PC-9 (cell line): ENCODE results near the gene CFAP70. TPM values are rescaled to one million over a fixed set of nuclear protein-coding genes. Genes with fewer than 3 reads are reported as not detected.
"Not testable (repeated sequence)": the region's sequence is repeated elsewhere in the genome, so short reads cannot be mapped to it uniquely, and the experiment has no call there.

Experiments used
- BruUV-seq: library from RNA; stranded (reverse); fragments of 400-500 nt; replicated peaks from 2 replicates; lab custom pipeline; 2021; lab: Mats Ljungman, UMichigan
- CTCF ChIA-PET: fragments of 300-600 bp; sonication (Branson Sonifier 250); formaldehyde crosslinking; loops from one replicate; lab custom pipeline; 2022; ENCODE audit warnings: antibody characterized with exemption; lab: Charles Lee
- POLR2A ChIA-PET: fragments of 300-600 bp; sonication (Branson Sonifier 250); formaldehyde crosslinking; loops from one replicate; lab custom pipeline; 2022; ENCODE audit warnings: antibody characterized with exemption; ENCODE audit not compliant: unreplicated experiment; lab: Charles Lee
- DNase-seq, 2 experiments: peaks; one replicate each; pipeline versions ENCODE4 v3.0.0 to v3.0.0-alpha.2; 2015 to 2022; ENCODE audit warnings: mixed read lengths in 1 of 2
- H2AFZ ChIP-seq: fragments of 200-600 bp; sonication (generic); 2 replicates; pipeline ENCODE4 v1.8.1; 2017; ENCODE audit warnings: antibody characterized with exemption
- H3F3A ChIP-seq: fragments of 200-600 bp; sonication (generic); 2 replicates; pipeline ENCODE4 v1.8.1; 2017; ENCODE audit warnings: antibody characterized with exemption, mild to moderate bottlenecking, low read depth; ENCODE audit not compliant: insufficient read depth
- H3K27ac ChIP-seq: fragments of 200-600 bp; sonication (generic); 2 replicates; pipeline ENCODE4 v1.6.1; 2016; ENCODE audit warnings: mixed run types
- H3K27me3 ChIP-seq: fragments of 200-600 bp; sonication (generic); 2 replicates; pipeline ENCODE4 v1.6.1; 2016; ENCODE audit warnings: low read depth, mixed run types; ENCODE audit not compliant: insufficient read depth
- H3K36me3 ChIP-seq: fragments of 200-600 bp; sonication (generic); 2 replicates; pipeline ENCODE4 v1.6.1; 2016; ENCODE audit warnings: low read depth, mixed run types
- H3K4me1 ChIP-seq: fragments of 200-600 bp; sonication (generic); replicated peaks from 2 replicates; pipeline ENCODE4 v1.6.1; 2016; ENCODE audit warnings: mixed run types; ENCODE audit not compliant: insufficient read depth
- H3K4me2 ChIP-seq: fragments of 200-600 bp; sonication (generic); 2 replicates; pipeline ENCODE4 v1.6.1; 2017; ENCODE audit warnings: mixed run types
- H3K4me3 ChIP-seq: fragments of 200-600 bp; sonication (generic); 2 replicates; pipeline ENCODE4 v1.6.1; 2016; ENCODE audit warnings: mixed run types
- H3K79me2 ChIP-seq: fragments of 200-600 bp; sonication (generic); 2 replicates; pipeline ENCODE4 v1.6.1; 2017; ENCODE audit warnings: low read depth, mixed run types
- H3K9me2 ChIP-seq: fragments of 200-600 bp; sonication (generic); 2 replicates; pipeline ENCODE4 v1.8.1; 2017; ENCODE audit warnings: mild to moderate bottlenecking; ENCODE audit not compliant: insufficient read depth
- H3K9me3 ChIP-seq: fragments of 200-600 bp; sonication (generic); 2 replicates; pipeline ENCODE4 v1.8.1; 2016; ENCODE audit warnings: low read depth; ENCODE audit not compliant: insufficient read depth
- H4K20me1 ChIP-seq: fragments of 200-600 bp; sonication (generic); 2 replicates; pipeline ENCODE4 v1.8.1; 2017; ENCODE audit not compliant: insufficient read depth
- EZH2 ChIP-seq: fragments of 200-600 bp; sonication (generic); IDR thresholded peaks from 2 replicates; pipeline ENCODE4 v1.8.0; 2017; ENCODE audit warnings: antibody characterized with exemption, low read depth
- intact Hi-C: fragments of 100-400 bp; cut with micrococcal nuclease; formaldehyde crosslinking; loops from one replicate; pipeline ENCODE4 v1.10.0; 2022; ENCODE audit not compliant: unreplicated experiment
- total RNA-seq: library from RNA; stranded (reverse); gene quantifications from 2 replicates; pipeline ENCODE4 v1.2.3, GENCODE V29; 2021
- TF ChIP-seq, protein P1 (sequence below): fragments of 200-600 bp; sonication (generic); conservative IDR thresholded peaks from 2 replicates; pipeline ENCODE4 v1.6.1; 2017; ENCODE audit warnings: mixed run types, antibody characterized with exemption, mild to moderate bottlenecking, moderate library complexity

CFAP70 gene
- total RNA-seq, 1 experiment from 2014 or later, result 4.1 TPM

DNA sequence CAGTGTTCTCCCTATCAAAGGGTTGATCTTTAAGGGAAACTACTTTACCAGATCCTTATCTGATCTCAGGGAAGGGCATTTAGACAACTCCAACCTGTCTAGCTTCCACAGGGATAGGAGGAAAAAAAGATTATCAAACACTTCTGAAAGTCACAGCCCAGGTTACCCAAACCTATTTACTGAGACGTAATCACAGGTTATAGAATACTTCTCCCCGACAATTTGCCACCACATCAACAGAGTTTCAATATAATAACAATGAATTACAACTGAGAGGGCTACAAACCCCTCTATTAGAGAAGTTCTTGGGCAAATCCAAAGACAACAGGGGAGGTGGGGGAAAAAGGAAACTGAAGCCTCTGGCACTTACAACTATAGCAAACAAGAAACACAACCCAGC is 26.3 kb downstream of the CFAP70 start:
- H2AFZ ChIP-seq, result no peak overlapping the region
- CTCF ChIA-PET, result no interaction called here

DNA sequence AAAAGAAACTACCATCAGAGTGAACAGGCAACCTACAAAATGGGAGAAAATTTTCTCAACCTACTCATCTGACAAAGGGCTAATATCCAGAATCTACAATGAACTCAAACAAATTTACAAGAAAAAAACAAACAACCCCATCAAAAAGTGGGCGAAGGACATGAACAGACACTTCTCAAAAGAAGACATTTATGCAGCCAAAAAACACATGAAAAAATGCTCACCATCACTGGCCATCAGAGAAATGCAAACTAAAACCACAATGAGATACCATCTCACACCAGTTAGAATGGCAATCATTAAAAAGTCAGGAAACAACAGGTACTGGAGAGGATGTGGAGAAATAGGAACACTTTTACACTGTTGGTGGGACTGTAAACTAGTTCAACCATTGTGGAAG is 30.1 kb downstream of the CFAP70 start:
- H3K9me3 ChIP-seq, BruUV-seq, intact Hi-C loops, DNase-seq, POLR2A ChIA-PET, H3K27ac ChIP-seq, CTCF ChIA-PET, H3K4me3 ChIP-seq, H3K79me2 ChIP-seq, H2AFZ ChIP-seq, H3K36me3 ChIP-seq, H3F3A ChIP-seq, H4K20me1 ChIP-seq, H3K4me1 ChIP-seq, H3K9me2 ChIP-seq, H3K4me2 ChIP-seq, H3K27me3 ChIP-seq: not testable (repeated sequence)

More for the DNA sequence above, 26.3 kb downstream of the CFAP70 start:
- Histone ChIP-seq H3F3A (no peaks in the 10 kb centered on the region), H3K27me3 (no peaks in the 10 kb centered on the region), H4K20me1 (no peaks in the 10 kb centered on the region), H3K9me2 (no peaks in the 10 kb centered on the region), H3K36me3 (no peaks in the 10 kb centered on the region), H3K27ac (no peak overlapping the region), H3K4me2 (peak overlapping the region; percentile 2; the same call in 1 of the 2 replicates), H3K79me2 (no peaks in the 10 kb centered on the region), H3K9me3 (no peaks in the 10 kb centered on the region), H3K4me1 (no peaks in the 10 kb centered on the region), H3K4me3 (no peak overlapping the region)
- DNase-seq, result no peak
- BruUV-seq, result no TSS peak
- intact Hi-C loops, result no loop called here
- TF ChIP-seq EZH2, result no peak
- TF ChIP-seq, protein P1, sequence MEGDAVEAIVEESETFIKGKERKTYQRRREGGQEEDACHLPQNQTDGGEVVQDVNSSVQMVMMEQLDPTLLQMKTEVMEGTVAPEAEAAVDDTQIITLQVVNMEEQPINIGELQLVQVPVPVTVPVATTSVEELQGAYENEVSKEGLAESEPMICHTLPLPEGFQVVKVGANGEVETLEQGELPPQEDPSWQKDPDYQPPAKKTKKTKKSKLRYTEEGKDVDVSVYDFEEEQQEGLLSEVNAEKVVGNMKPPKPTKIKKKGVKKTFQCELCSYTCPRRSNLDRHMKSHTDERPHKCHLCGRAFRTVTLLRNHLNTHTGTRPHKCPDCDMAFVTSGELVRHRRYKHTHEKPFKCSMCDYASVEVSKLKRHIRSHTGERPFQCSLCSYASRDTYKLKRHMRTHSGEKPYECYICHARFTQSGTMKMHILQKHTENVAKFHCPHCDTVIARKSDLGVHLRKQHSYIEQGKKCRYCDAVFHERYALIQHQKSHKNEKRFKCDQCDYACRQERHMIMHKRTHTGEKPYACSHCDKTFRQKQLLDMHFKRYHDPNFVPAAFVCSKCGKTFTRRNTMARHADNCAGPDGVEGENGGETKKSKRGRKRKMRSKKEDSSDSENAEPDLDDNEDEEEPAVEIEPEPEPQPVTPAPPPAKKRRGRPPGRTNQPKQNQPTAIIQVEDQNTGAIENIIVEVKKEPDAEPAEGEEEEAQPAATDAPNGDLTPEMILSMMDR, result no peak
- POLR2A ChIA-PET, result interaction anchor here (0.6 kb wide), 1 partner anchor 653 kb away, joined by 3 read pairs; no protein-coding TSS in a partner anchor

DNA sequence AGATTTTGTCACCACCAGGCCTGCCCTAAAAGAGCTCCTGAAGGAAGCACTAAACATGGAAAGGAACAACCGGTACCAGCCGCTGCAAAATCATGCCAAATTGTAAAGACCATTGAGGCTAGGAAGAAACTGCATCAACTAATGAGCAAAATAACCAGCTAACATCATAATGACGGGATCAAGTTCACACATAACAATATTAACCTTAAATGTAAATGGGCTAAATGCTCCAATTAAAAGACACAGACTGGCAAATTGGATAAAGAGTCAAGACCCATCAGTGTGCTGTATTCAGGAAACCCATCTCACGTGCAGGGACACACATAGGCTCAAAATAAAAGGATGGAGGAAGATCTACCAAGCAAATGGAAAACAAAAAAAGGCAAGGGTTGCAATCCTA is 33.4 kb downstream of the CFAP70 start:
- H3K36me3 ChIP-seq, intact Hi-C loops, H3F3A ChIP-seq, POLR2A ChIA-PET, CTCF ChIA-PET, H3K4me1 ChIP-seq, H3K4me2 ChIP-seq, H3K27ac ChIP-seq, H4K20me1 ChIP-seq, H3K9me3 ChIP-seq, H3K4me3 ChIP-seq, DNase-seq, H2AFZ ChIP-seq, H3K9me2 ChIP-seq, H3K27me3 ChIP-seq, H3K79me2 ChIP-seq, BruUV-seq: not testable (repeated sequence)

DNA sequence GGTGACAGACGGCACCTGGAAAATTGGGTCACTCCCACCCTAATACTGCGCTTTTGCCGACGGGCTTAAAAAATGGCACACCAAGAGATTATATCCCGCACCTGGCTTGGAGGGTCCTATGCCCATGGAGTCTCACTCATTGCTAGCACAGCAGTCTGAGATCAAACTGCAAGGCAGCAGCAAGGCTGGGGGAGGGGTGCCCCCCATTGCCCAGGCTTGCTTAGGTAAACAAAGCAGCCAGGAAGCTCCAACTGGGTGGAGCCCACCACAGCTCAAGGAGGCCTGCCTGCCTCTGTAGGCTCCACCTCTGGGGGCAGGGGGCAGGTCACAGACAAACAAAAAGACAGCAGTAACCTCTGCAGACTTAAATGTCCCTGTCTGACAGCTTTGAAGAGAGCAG is 35.1 kb downstream of the CFAP70 start:
- H3K36me3 ChIP-seq, H4K20me1 ChIP-seq, H3K4me3 ChIP-seq, H3K4me2 ChIP-seq, DNase-seq, CTCF ChIA-PET, H3K9me2 ChIP-seq, BruUV-seq, H3K9me3 ChIP-seq, H3K4me1 ChIP-seq, H3K79me2 ChIP-seq, H3F3A ChIP-seq, POLR2A ChIA-PET, H2AFZ ChIP-seq, H3K27ac ChIP-seq, H3K27me3 ChIP-seq, intact Hi-C loops: not testable (repeated sequence)
